SK-N-SH (cell line): ENCODE data around the gene RNF157. TPM values are rescaled to one million over a fixed set of nuclear protein-coding genes. Genes with fewer than 3 reads are reported as not detected.

Experiments
- CTCF ChIA-PET: fragments of 300-600, 350-600 bp; formaldehyde crosslinking; extraction: SDS; loops from one replicate; lab custom pipeline; 2021; lab: Yijun Ruan, JAX
- POLR2A ChIA-PET: fragments of 350-600 bp; sonication (Branson Sonifier 250); formaldehyde crosslinking; extraction: SDS; loops from one replicate; lab custom pipeline; 2020; ENCODE audit warnings: antibody characterized with exemption, inconsistent platforms; lab: Yijun Ruan, JAX
- DNase-seq: peaks from one replicate; pipeline ENCODE4 v3.0.0; 2012
- H2AFZ ChIP-seq: fragments of 200-600 bp; sonication (generic); 2 replicates; pipeline ENCODE4 v1.8.1; 2016; ENCODE audit warnings: antibody characterized with exemption, mild to moderate bottlenecking, low read depth
- H3F3A ChIP-seq: fragments of 200-600 bp; sonication (generic); replicated peaks from 2 replicates; pipeline ENCODE3; 2016; ENCODE audit warnings: antibody characterized with exemption, mild to moderate bottlenecking; ENCODE audit not compliant: insufficient read depth
- H3K27ac ChIP-seq, 2 experiments: fragments of 200-500 bp in 1 of 2; fragments of 200-600 bp in 1 of 2; sonication (Bioruptor generic) in 1 of 2; sonication (generic), shearing (Covaris generic) in 1 of 2; 2 replicates each; pipeline versions ENCODE4 v1.5.1 to v1.6.1; 2014 to 2016; ENCODE audit warnings: low read depth in 2 of 2, inconsistent platforms in 1 of 2, low read length in 1 of 2, mild to moderate bottlenecking in 1 of 2, mixed read lengths in 1 of 2
- H3K27me3 ChIP-seq: fragments of 200-600 bp; sonication (generic), shearing (Covaris generic); 2 replicates; pipeline ENCODE4 v1.6.1; 2016; ENCODE audit warnings: mixed run types; ENCODE audit not compliant: insufficient read depth
- H3K36me3 ChIP-seq, 2 experiments: fragments of 200-500 bp in 1 of 2; fragments of 200-600 bp in 1 of 2; sonication (Bioruptor generic) in 1 of 2; sonication (generic) in 1 of 2; replicated peaks in 1 of 2; 2 replicates each; pipeline versions ENCODE3 to v1.5.1; 2014 to 2016; ENCODE audit warnings: low read length in 1 of 2, mild to moderate bottlenecking in 1 of 2; ENCODE audit not compliant: insufficient read depth in 2 of 2, control insufficient read depth in 1 of 2
- H3K4me1 ChIP-seq, 2 experiments: fragments of 200-500 bp in 1 of 2; fragments of 200-600 bp in 1 of 2; sonication (Bioruptor generic) in 1 of 2; sonication (generic), shearing (Covaris generic) in 1 of 2; 2 replicates each; pipeline versions ENCODE4 v1.5.1 to v1.6.1; 2014 to 2016; ENCODE audit warnings: low read depth in 1 of 2, low read length in 1 of 2, mixed run types in 1 of 2; ENCODE audit not compliant: insufficient read depth in 2 of 2, control insufficient read depth in 1 of 2
- H3K4me2 ChIP-seq: fragments of 200-600 bp; sonication (generic), shearing (Covaris generic); 2 replicates; pipeline ENCODE4 v1.6.1; 2017; ENCODE audit warnings: mixed run types
- H3K4me3 ChIP-seq, 2 experiments: fragments of 200-500 bp in 1 of 2; fragments of 200-600 bp in 1 of 2; sonication (Bioruptor generic) in 1 of 2; sonication (generic), shearing (Covaris generic) in 1 of 2; 2 replicates each; pipeline versions ENCODE4 v1.5.1 to v1.8.1; 2014 to 2016; ENCODE audit warnings: low read depth in 2 of 2, inconsistent platforms in 1 of 2, low read length in 1 of 2, mild to moderate bottlenecking in 1 of 2, mixed read lengths in 1 of 2, moderate library complexity in 1 of 2
- H3K79me2 ChIP-seq: fragments of 200-600 bp; sonication (generic); 2 replicates; pipeline ENCODE4 v1.8.1; 2017; ENCODE audit warnings: mild to moderate bottlenecking; ENCODE audit not compliant: insufficient read depth
- H3K9ac ChIP-seq: fragments of 200-600 bp; sonication (generic); 2 replicates; pipeline ENCODE4 v1.6.1; 2017; ENCODE audit warnings: mixed run types
- H3K9me2 ChIP-seq: fragments of 200-600 bp; sonication (generic); 2 replicates; pipeline ENCODE4 v1.6.1; 2017; ENCODE audit warnings: mixed run types
- H3K9me3 ChIP-seq: fragments of 200-600 bp; sonication (generic); 2 replicates; pipeline ENCODE4 v1.6.1; 2017; ENCODE audit warnings: mixed run types, mild to moderate bottlenecking, moderate library complexity
- H4K20me1 ChIP-seq: fragments of 200-600 bp; sonication (generic); 2 replicates; pipeline ENCODE4 v1.6.1; 2017; ENCODE audit warnings: mild to moderate bottlenecking, mixed run types; ENCODE audit not compliant: insufficient read depth
- ELF1 ChIP-seq: IDR thresholded peaks from 2 replicates; pipeline ENCODE4 v1.4.0; 2012
- EP300 ChIP-seq, 2 experiments: IDR thresholded peaks; 2 replicates each; pipeline versions ENCODE4 v1.4.0 to v1.6.1; 2012; ENCODE audit warnings: borderline replicate concordance in 1 of 2, low read depth in 1 of 2, low read length in 1 of 2
- EZH2phosphoT487 ChIP-seq: fragments of 200-600 bp; sonication (generic); IDR thresholded peaks from 2 replicates; pipeline ENCODE4 v1.6.1; 2017; ENCODE audit warnings: low read depth, mixed run types, mild to moderate bottlenecking, antibody characterized with exemption, moderate library complexity, borderline replicate concordance
- FOXJ3 ChIP-seq: sonication (generic); formaldehyde crosslinking; IDR thresholded peaks from 2 replicates; pipeline ENCODE4 v1.5.1; 2020; ENCODE audit warnings: mild to moderate bottlenecking, missing genetic modification reagents
- JUND ChIP-seq: IDR thresholded peaks from 2 replicates; pipeline ENCODE4 v1.4.0; 2012
- MEF2A ChIP-seq: IDR thresholded peaks from 2 replicates; pipeline ENCODE4 v1.4.0; 2012; ENCODE audit warnings: low read depth, borderline replicate concordance
- NRF1 ChIP-seq: IDR thresholded peaks from 2 replicates; pipeline ENCODE4 v1.6.1; 2012; ENCODE audit warnings: low read depth, mild to moderate bottlenecking, low read length
- TCF12 ChIP-seq: IDR thresholded peaks from 2 replicates; pipeline ENCODE4 v1.4.0; 2012
- TEAD4 ChIP-seq: IDR thresholded peaks from 2 replicates; pipeline ENCODE4 v1.4.0; 2012; ENCODE audit warnings: mild to moderate bottlenecking, borderline replicate concordance; ENCODE audit not compliant: insufficient read depth
- USF1 ChIP-seq: IDR thresholded peaks from 2 replicates; pipeline ENCODE4 v1.4.0; 2012; ENCODE audit warnings: low read depth, borderline replicate concordance
- WGBS: methylation state at CpG from one replicate; pipeline ENCODE4 v1.1.6; 2017; ENCODE audit warnings: low lambda C conversion rate; 5-methylcytosine and 5-hydroxymethylcytosine counted together
- polyA plus RNA-seq, 3 experiments: library from polyadenylated mRNA; depleted of rRNA; stranded (reverse); fragments of >200 nt; gene quantifications; 2 replicates each; pipeline ENCODE4 v1.2.3, GENCODE V29; 2012
- TF ChIP-seq, protein P1 (sequence below): fragments of 150-350 bp; IDR thresholded peaks from 2 replicates; pipeline ENCODE4 v1.6.1; 2016; ENCODE audit warnings: mild to moderate bottlenecking, low read depth, low read length
- TF ChIP-seq, protein P2 (sequence below): IDR thresholded peaks from 2 replicates; pipeline ENCODE4 v1.4.0; 2012; ENCODE audit warnings: low read depth, borderline replicate concordance
- TF ChIP-seq, protein P3 (sequence below): IDR thresholded peaks from 2 replicates; pipeline ENCODE4 v1.6.1; 2012; ENCODE audit warnings: mild to moderate bottlenecking, low read depth, low read length, moderate library complexity
- TF ChIP-seq, protein P4 (sequence below): fragments of 200-600 bp; sonication (generic); IDR thresholded peaks from 2 replicates; pipeline ENCODE4 v1.6.1; 2017; ENCODE audit warnings: antibody characterized with exemption, mild to moderate bottlenecking, moderate library complexity

The RNF157 gene
- polyA plus RNA-seq, 1 of the 3 experiments (the other 2 are of a cell fraction): 5.2 TPM

- TF ChIP-seq, protein P1, sequence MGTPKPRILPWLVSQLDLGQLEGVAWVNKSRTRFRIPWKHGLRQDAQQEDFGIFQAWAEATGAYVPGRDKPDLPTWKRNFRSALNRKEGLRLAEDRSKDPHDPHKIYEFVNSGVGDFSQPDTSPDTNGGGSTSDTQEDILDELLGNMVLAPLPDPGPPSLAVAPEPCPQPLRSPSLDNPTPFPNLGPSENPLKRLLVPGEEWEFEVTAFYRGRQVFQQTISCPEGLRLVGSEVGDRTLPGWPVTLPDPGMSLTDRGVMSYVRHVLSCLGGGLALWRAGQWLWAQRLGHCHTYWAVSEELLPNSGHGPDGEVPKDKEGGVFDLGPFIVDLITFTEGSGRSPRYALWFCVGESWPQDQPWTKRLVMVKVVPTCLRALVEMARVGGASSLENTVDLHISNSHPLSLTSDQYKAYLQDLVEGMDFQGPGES: no peak
- no peak for TF ChIP-seq EP300 (IDR thresholded peaks at IDR 0.05; ENCODE audit: borderline replicate concordance in 1 of 2, low read depth in 1 of 2, low read length in 1 of 2)
- TF ChIP-seq, protein P2, sequence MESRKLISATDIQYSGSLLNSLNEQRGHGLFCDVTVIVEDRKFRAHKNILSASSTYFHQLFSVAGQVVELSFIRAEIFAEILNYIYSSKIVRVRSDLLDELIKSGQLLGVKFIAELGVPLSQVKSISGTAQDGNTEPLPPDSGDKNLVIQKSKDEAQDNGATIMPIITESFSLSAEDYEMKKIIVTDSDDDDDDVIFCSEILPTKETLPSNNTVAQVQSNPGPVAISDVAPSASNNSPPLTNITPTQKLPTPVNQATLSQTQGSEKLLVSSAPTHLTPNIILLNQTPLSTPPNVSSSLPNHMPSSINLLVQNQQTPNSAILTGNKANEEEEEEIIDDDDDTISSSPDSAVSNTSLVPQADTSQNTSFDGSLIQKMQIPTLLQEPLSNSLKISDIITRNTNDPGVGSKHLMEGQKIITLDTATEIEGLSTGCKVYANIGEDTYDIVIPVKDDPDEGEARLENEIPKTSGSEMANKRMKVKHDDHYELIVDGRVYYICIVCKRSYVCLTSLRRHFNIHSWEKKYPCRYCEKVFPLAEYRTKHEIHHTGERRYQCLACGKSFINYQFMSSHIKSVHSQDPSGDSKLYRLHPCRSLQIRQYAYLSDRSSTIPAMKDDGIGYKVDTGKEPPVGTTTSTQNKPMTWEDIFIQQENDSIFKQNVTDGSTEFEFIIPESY: no peak
- TF ChIP-seq, protein P3, sequence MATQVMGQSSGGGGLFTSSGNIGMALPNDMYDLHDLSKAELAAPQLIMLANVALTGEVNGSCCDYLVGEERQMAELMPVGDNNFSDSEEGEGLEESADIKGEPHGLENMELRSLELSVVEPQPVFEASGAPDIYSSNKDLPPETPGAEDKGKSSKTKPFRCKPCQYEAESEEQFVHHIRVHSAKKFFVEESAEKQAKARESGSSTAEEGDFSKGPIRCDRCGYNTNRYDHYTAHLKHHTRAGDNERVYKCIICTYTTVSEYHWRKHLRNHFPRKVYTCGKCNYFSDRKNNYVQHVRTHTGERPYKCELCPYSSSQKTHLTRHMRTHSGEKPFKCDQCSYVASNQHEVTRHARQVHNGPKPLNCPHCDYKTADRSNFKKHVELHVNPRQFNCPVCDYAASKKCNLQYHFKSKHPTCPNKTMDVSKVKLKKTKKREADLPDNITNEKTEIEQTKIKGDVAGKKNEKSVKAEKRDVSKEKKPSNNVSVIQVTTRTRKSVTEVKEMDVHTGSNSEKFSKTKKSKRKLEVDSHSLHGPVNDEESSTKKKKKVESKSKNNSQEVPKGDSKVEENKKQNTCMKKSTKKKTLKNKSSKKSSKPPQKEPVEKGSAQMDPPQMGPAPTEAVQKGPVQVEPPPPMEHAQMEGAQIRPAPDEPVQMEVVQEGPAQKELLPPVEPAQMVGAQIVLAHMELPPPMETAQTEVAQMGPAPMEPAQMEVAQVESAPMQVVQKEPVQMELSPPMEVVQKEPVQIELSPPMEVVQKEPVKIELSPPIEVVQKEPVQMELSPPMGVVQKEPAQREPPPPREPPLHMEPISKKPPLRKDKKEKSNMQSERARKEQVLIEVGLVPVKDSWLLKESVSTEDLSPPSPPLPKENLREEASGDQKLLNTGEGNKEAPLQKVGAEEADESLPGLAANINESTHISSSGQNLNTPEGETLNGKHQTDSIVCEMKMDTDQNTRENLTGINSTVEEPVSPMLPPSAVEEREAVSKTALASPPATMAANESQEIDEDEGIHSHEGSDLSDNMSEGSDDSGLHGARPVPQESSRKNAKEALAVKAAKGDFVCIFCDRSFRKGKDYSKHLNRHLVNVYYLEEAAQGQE: no peak
- TF ChIP-seq TEAD4: no peak
- TF ChIP-seq USF1: no peak
Observed at GRCh38 chr17:76131692-76132573, 108.4 kb downstream of the RNF157 start (continued).

- no peak for DNase-seq
- no peak overlapping the region for H3K27ac ChIP-seq
- H3K4me1 ChIP-seq: no peaks in the 10 kb centered on the region
- ChIA-PET CTCF (interaction anchor here (1.0 to 18.8 kb wide), 6 partner anchors 10 to 171 kb away, joined by 3 to 332 read pairs (median 4); no protein-coding TSS in a partner anchor), POLR2A (interaction anchor here (0.6 kb wide), 1 partner anchor 1096 kb away, joined by 3 read pairs; no protein-coding TSS in a partner anchor)
- H3K27me3 ChIP-seq: no peaks in the 10 kb centered on the region
- no peak overlapping the region for H3K4me2 ChIP-seq
- no peak overlapping the region for H2AFZ ChIP-seq
- no peaks in the 10 kb centered on the region for H3K9me2 ChIP-seq
- no peak overlapping the region for H3K4me3 ChIP-seq
- H3F3A ChIP-seq: no peaks in the 10 kb centered on the region
- H3K79me2 ChIP-seq: no peaks in the 10 kb centered on the region
- no peaks in the 10 kb centered on the region for H3K9me3 ChIP-seq
- no peaks in the 10 kb centered on the region for H3K36me3 ChIP-seq
- H3K9ac ChIP-seq: no peak overlapping the region
- 79% methylated on average over 21 of the region's 21 CpGs for WGBS
- H4K20me1 ChIP-seq: no peaks in the 10 kb centered on the region
- TF ChIP-seq TCF12: no peak
- no peak for TF ChIP-seq JUND
- no peak for TF ChIP-seq FOXJ3 (CRISPR knock-in tag)
- TF ChIP-seq ELF1: no peak
- TF ChIP-seq NRF1: no peak
- TF ChIP-seq, protein P4, sequence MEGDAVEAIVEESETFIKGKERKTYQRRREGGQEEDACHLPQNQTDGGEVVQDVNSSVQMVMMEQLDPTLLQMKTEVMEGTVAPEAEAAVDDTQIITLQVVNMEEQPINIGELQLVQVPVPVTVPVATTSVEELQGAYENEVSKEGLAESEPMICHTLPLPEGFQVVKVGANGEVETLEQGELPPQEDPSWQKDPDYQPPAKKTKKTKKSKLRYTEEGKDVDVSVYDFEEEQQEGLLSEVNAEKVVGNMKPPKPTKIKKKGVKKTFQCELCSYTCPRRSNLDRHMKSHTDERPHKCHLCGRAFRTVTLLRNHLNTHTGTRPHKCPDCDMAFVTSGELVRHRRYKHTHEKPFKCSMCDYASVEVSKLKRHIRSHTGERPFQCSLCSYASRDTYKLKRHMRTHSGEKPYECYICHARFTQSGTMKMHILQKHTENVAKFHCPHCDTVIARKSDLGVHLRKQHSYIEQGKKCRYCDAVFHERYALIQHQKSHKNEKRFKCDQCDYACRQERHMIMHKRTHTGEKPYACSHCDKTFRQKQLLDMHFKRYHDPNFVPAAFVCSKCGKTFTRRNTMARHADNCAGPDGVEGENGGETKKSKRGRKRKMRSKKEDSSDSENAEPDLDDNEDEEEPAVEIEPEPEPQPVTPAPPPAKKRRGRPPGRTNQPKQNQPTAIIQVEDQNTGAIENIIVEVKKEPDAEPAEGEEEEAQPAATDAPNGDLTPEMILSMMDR: no peak
- TF ChIP-seq USF1: no peak
- TF ChIP-seq EZH2phosphoT487: no peak
- no peak for TF ChIP-seq MEF2A
- TF ChIP-seq, protein P2: no peak
Observed at GRCh38 chr17:76131051-76131691, 109.1 kb downstream of the RNF157 start.
